HepG2 (cell line): ENCODE results near the gene CHML. TPM values are rescaled to one million over a fixed set of nuclear protein-coding genes. Genes with fewer than 3 reads are reported as not detected.

Experiments
- ATAC-seq: fragments of 200-7000 bp; cut with Tn5 transposase; 3 replicates; pipeline ENCODE4 v1.9.1; 2020; ENCODE audit warnings: mild to moderate bottlenecking, moderate library complexity
- BruUV-seq: library from RNA; stranded (reverse); fragments of 400-500 nt; replicated peaks from 2 replicates; lab custom pipeline; 2021; lab: Mats Ljungman, UMichigan
- CTCF ChIA-PET: fragments of 300-600 bp; formaldehyde crosslinking; extraction: SDS; loops from one replicate; lab custom pipeline; 2021; ENCODE audit warnings: low total read pairs, inconsistent platforms, low intra/inter-chr PET ratio; lab: Yijun Ruan, JAX
- POLR2A ChIA-PET: fragments of 350-600 bp; sonication (Branson Sonifier 250); formaldehyde crosslinking; loops from one replicate; lab custom pipeline; 2020; ENCODE audit warnings: antibody characterized with exemption, inconsistent platforms; lab: Yijun Ruan, JAX
- DNase-seq: peaks from one replicate; pipeline ENCODE4 v3.0.0-alpha.2; 2015; ENCODE audit warnings: low spot score
- FAIRE-seq: peaks from 3 replicates; lab custom pipeline; 2011; peaks lifted over from hg19 to GRCh38; lab: Jason Lieb, UNC
- H2AFZ ChIP-seq: one replicate; pipeline ENCODE4 v1.6.1; 2011; ENCODE audit warnings: low read length, inconsistent platforms
- H3K27ac ChIP-seq: fragments of 300-600 bp; 3 replicates; pipeline ENCODE4 v1.8.0; 2011; ENCODE audit warnings: mixed run types, mild to moderate bottlenecking, mixed read lengths, low read length, inconsistent platforms; ENCODE audit not compliant: insufficient read depth; ENCODE audit errors: extremely low read length
- H3K27me3 ChIP-seq, 2 experiments: fragments of 200-600 bp in 1 of 2; 2 replicates in 1 of 2; 3 replicates in 1 of 2; pipeline versions ENCODE4 v1.6.0 to v1.8.0; 2011; ENCODE audit warnings: low read length in 2 of 2, mild to moderate bottlenecking in 2 of 2, moderate library complexity in 2 of 2, inconsistent platforms in 1 of 2; ENCODE audit not compliant: insufficient read depth in 2 of 2, control insufficient read depth in 1 of 2
- H3K36me3 ChIP-seq, 2 experiments: fragments of 200-600 bp in 1 of 2; replicated peaks in 1 of 2; 2 replicates in 1 of 2; 3 replicates in 1 of 2; pipeline versions ENCODE4 v1.5.1 to v1.8.0; 2011; ENCODE audit warnings: low read length in 2 of 2, inconsistent platforms in 1 of 2; ENCODE audit not compliant: insufficient read depth in 2 of 2, control insufficient read depth in 1 of 2
- H3K4me1 ChIP-seq: 2 replicates; pipeline ENCODE4 v1.5.1; 2012; ENCODE audit warnings: low read length, inconsistent platforms; ENCODE audit not compliant: insufficient read depth
- H3K4me2 ChIP-seq: 2 replicates; pipeline ENCODE4 v1.6.0; 2011; ENCODE audit warnings: low read depth, low read length, inconsistent platforms
- H3K4me3 ChIP-seq, 3 experiments: fragments of 200-600 bp in 1 of 3; sonication (generic), shearing (Covaris generic) in 1 of 3; replicated peaks in 1 of 3; 2 replicates each; pipeline ENCODE4 v1.5.1; 2011 to 2016; ENCODE audit warnings: low read length in 3 of 3, inconsistent platforms in 2 of 3, low read depth in 2 of 3, mild to moderate bottlenecking in 2 of 3, control low read depth in 1 of 3, mixed read lengths in 1 of 3; ENCODE audit not compliant: insufficient read depth in 1 of 3
- H3K79me2 ChIP-seq: one replicate; pipeline ENCODE4 v1.6.1; 2011; ENCODE audit warnings: low read length, inconsistent platforms; ENCODE audit not compliant: insufficient read depth
- H3K9ac ChIP-seq: 2 replicates; pipeline ENCODE4 v1.6.0; 2011; ENCODE audit warnings: mild to moderate bottlenecking, low read depth, low read length, inconsistent platforms; ENCODE audit not compliant: insufficient read depth
- H3K9me3 ChIP-seq: 2 replicates; pipeline ENCODE4 v1.5.1; 2012; ENCODE audit warnings: mild to moderate bottlenecking, low read length
- H4K20me1 ChIP-seq: 2 replicates; pipeline ENCODE4 v1.6.0; 2011; ENCODE audit warnings: inconsistent platforms, mild to moderate bottlenecking, low read length, moderate library complexity; ENCODE audit not compliant: insufficient read depth
- ETV6 ChIP-seq: sonication (generic); formaldehyde crosslinking; conservative IDR thresholded peaks from 2 replicates; pipeline ENCODE4 v1.4.0; 2020; ENCODE audit warnings: missing genetic modification reagents
- LCORL ChIP-seq, 2 experiments: fragments of 450-650 bp in 1 of 2; sonication (generic) in 1 of 2; formaldehyde crosslinking in 1 of 2; IDR thresholded peaks; 2 replicates each; pipeline versions ENCODE4 v1.5.0 to v1.6.1; 2017 to 2020; ENCODE audit warnings: antibody characterized with exemption in 1 of 2, missing genetic modification reagents in 1 of 2
- NFYB ChIP-seq: sonication (generic); formaldehyde crosslinking; IDR thresholded peaks from 2 replicates; pipeline ENCODE4 v1.4.0; 2020; ENCODE audit warnings: missing genetic modification reagents
- PAWR ChIP-seq: sonication (generic); formaldehyde crosslinking; IDR thresholded peaks from 2 replicates; pipeline ENCODE4 v1.4.0; 2020; ENCODE audit warnings: missing genetic modification reagents, mild to moderate bottlenecking, borderline replicate concordance
- THYN1 ChIP-seq: sonication (generic); formaldehyde crosslinking; IDR thresholded peaks from 2 replicates; pipeline ENCODE4 v1.8.1; 2023; ENCODE audit warnings: low read depth, mild to moderate bottlenecking, moderate library complexity, missing genetic modification reagents, borderline replicate concordance
- ZNF263 ChIP-seq: sonication (generic); formaldehyde crosslinking; IDR thresholded peaks from 2 replicates; pipeline ENCODE4 v1.4.0; 2020; ENCODE audit warnings: missing genetic modification reagents
- ZNF264 ChIP-seq: sonication (generic); formaldehyde crosslinking; IDR thresholded peaks from 2 replicates; pipeline ENCODE4 v1.4.0; 2020; ENCODE audit warnings: missing genetic modification reagents
- ZNF383 ChIP-seq: sonication (generic); formaldehyde crosslinking; IDR thresholded peaks from 2 replicates; pipeline ENCODE4 v1.4.0; 2020; ENCODE audit warnings: missing genetic modification reagents, mild to moderate bottlenecking, borderline replicate concordance
- ZNF496 ChIP-seq: sonication (generic); formaldehyde crosslinking; IDR thresholded peaks from 2 replicates; pipeline ENCODE4 v1.8.1; 2023; ENCODE audit warnings: mild to moderate bottlenecking, moderate library complexity, missing genetic modification reagents; ENCODE audit not compliant: insufficient replicate concordance
- ZNF547 ChIP-seq: sonication (generic); formaldehyde crosslinking; IDR thresholded peaks from 2 replicates; pipeline ENCODE4 v1.5.1; 2020; ENCODE audit warnings: mild to moderate bottlenecking, missing genetic modification reagents
- ZNF720 ChIP-seq: sonication (generic); formaldehyde crosslinking; IDR thresholded peaks from 2 replicates; pipeline ENCODE4 v1.4.0; 2020; ENCODE audit warnings: missing genetic modification reagents
- WGBS: methylation state at CpG from one replicate; pipeline ENCODE4 v1.1.6; 2017; ENCODE audit warnings: low lambda C conversion rate; 5-methylcytosine and 5-hydroxymethylcytosine counted together
- in situ Hi-C: cut with HindIII; loops from 2 replicates; pipeline ENCODE4 v1.10.0; 2017; ENCODE audit warnings: low pct_unique_long_range_greater_than_20kb; ENCODE audit not compliant: extremely low pct_ligation_motif_present
- intact Hi-C: fragments of 100-400 bp; cut with micrococcal nuclease; formaldehyde crosslinking; loops from one replicate; pipeline ENCODE4 v1.10.0; 2022; ENCODE audit not compliant: unreplicated experiment
- polyA plus RNA-seq, 8 experiments: library from polyadenylated mRNA; depleted of rRNA in 3 of 8; stranded (reverse) in 7 of 8; unstranded in 1 of 8; fragments of >200 nt; fragmentation: Illumina TruSeq in 4 of 8; extraction: Trizol in 4 of 8; gene quantifications; 2 replicates each; pipeline versions ENCODE4 v1.2.1 to v1.2.3, GENCODE V29; 2011 to 2016; ENCODE audit warnings: low read depth in 4 of 8, missing spikeins in 1 of 8, mixed read lengths in 1 of 8; ENCODE audit not compliant: insufficient read depth in 1 of 8
- total RNA-seq, 5 experiments: library from RNA; depleted of rRNA; stranded (reverse); fragments of >200 nt; fragmentation: Illumina TruSeq; extraction: Trizol; gene quantifications; 2 replicates each; pipeline ENCODE4 v1.2.3, GENCODE V29; 2016; ENCODE audit warnings: low read depth in 1 of 5
- TF ChIP-seq, protein P1 (sequence below): sonication (generic); IDR thresholded peaks from 2 replicates; pipeline ENCODE4 v1.6.1; 2016; ENCODE audit warnings: low read depth, borderline replicate concordance
- TF ChIP-seq, protein P2 (sequence below): sonication (generic); formaldehyde crosslinking; IDR thresholded peaks from 2 replicates; pipeline ENCODE4 v1.8.1; 2023; ENCODE audit warnings: mild to moderate bottlenecking, missing genetic modification reagents
- TF ChIP-seq, protein P3 (sequence below), 2 experiments: sonication (generic) in 1 of 2; formaldehyde crosslinking in 1 of 2; IDR thresholded peaks; 2 replicates each; pipeline versions ENCODE4 v1.4.0 to v1.6.1; 2018 to 2020; ENCODE audit warnings: missing genetic modification reagents in 2 of 2, borderline replicate concordance in 1 of 2, low read depth in 1 of 2, mild to moderate bottlenecking in 1 of 2, missing biosample characterization in 1 of 2

The CHML gene
- total and polyA plus RNA-seq, 2 of the 13 experiments (the other 11 are each of a cell fraction or from before 2014, with no cell fraction given): 5.2 to 16.7 TPM

DNA sequence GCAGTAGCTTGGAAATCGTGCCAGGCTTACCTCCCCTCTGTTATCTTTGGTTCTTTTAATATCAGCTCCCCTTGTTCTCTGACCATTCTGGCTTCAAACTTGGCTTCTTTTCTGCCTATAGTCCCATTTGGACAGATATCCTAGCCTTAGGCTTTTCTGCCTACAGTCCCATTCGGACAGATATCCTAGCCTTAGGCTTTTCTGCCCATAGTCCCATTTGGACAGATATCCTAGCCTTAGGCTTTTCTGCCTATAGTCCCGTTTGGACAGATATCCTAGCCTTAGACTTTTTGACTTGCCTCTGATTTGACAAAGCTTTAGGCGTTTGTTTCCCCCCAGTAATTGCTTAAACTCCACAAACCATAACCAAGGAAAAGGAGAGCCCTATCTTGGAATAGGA lies 25.6 kb downstream of the CHML start:
- ChIA-PET CTCF (no interaction called here), POLR2A (interaction anchor here (1.7 kb wide), 1 partner anchor 12 kb away, joined by 7 read pairs; no protein-coding TSS in a partner anchor)
- Histone ChIP-seq H3K9ac (no peak overlapping the region), H3K27ac (no peak overlapping the region), H3K36me3 (no peaks in the 10 kb centered on the region), H4K20me1 (no peaks in the 10 kb centered on the region), H2AFZ (no peak overlapping the region), H3K79me2 (no peaks in the 10 kb centered on the region), H3K4me3 (no peak overlapping the region), H3K4me1 (peaks cover 32% of the 10 kb centered on the region), H3K27me3 (no peaks in the 10 kb centered on the region), H3K9me3 (no peaks in the 10 kb centered on the region), H3K4me2 (0 out of 2 replicates have a peak overlapping the region, but pooled peaks have one; percentile 59)
- intact Hi-C loops (loop anchor here (5.0 kb wide), 1 partner anchor 82 kb away; the partner anchor contains the start of gene KMO), in situ Hi-C loops (loop anchor here (5.0 kb wide), 1 partner anchor 223 kb away; no protein-coding TSS in a partner anchor)
- TF ChIP-seq ZNF547 (no peak), ZNF720 (CRISPR knock-in tag) (no peak), PAWR (no peak), ZNF383 (CRISPR knock-in tag) (no peak), ETV6 (CRISPR knock-in tag) (no peak), ZNF264 (CRISPR knock-in tag) (no peak), ZNF263 (no peak), THYN1 (CRISPR knock-in tag) (no peak), LCORL (IDR thresholded peaks at IDR 0.05) (no peak), LCORL (CRISPR knock-in tag; IDR thresholded peaks at IDR 0.05) (no peak), ZNF496 (CRISPR knock-in tag) (no peak), NFYB (CRISPR knock-in tag) (no peak)
- TF ChIP-seq, protein P1, sequence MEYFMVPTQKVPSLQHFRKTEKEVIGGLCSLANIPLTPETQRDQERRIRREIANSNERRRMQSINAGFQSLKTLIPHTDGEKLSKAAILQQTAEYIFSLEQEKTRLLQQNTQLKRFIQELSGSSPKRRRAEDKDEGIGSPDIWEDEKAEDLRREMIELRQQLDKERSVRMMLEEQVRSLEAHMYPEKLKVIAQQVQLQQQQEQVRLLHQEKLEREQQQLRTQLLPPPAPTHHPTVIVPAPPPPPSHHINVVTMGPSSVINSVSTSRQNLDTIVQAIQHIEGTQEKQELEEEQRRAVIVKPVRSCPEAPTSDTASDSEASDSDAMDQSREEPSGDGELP: no peak
- TF ChIP-seq, protein P2, sequence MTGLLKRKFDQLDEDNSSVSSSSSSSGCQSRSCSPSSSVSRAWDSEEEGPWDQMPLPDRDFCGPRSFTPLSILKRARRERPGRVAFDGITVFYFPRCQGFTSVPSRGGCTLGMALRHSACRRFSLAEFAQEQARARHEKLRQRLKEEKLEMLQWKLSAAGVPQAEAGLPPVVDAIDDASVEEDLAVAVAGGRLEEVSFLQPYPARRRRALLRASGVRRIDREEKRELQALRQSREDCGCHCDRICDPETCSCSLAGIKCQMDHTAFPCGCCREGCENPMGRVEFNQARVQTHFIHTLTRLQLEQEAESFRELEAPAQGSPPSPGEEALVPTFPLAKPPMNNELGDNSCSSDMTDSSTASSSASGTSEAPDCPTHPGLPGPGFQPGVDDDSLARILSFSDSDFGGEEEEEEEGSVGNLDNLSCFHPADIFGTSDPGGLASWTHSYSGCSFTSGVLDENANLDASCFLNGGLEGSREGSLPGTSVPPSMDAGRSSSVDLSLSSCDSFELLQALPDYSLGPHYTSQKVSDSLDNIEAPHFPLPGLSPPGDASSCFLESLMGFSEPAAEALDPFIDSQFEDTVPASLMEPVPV: no peak
- TF ChIP-seq, protein P3, sequence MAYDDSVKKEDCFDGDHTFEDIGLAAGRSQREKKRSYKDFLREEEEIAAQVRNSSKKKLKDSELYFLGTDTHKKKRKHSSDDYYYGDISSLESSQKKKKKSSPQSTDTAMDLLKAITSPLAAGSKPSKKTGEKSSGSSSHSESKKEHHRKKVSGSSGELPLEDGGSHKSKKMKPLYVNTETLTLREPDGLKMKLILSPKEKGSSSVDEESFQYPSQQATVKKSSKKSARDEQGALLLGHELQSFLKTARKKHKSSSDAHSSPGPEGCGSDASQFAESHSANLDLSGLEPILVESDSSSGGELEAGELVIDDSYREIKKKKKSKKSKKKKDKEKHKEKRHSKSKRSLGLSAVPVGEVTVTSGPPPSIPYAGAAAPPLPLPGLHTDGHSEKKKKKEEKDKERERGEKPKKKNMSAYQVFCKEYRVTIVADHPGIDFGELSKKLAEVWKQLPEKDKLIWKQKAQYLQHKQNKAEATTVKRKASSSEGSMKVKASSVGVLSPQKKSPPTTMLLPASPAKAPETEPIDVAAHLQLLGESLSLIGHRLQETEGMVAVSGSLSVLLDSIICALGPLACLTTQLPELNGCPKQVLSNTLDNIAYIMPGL (CRISPR knock-in tag; IDR thresholded peaks at IDR 0.05; ENCODE audit: borderline replicate concordance in 1 of 2, low read depth in 1 of 2): no peak
- BruUV-seq: no TSS peak
- FAIRE-seq (no peak), DNase-seq (no peak), ATAC-seq (no peak)
- WGBS: 83% methylated on average over 4 of the region's 4 CpGs
